C4-2B (cell line): ENCODE results near the gene SPRR3.

Source experiments
- ZFX ChIP-seq: fragments of 450-650 bp; IDR thresholded peaks from 2 replicates; pipeline ENCODE4 v1.6.1; 2017
- TF ChIP-seq, protein P1 (sequence below): fragments of 450-650 bp; conservative IDR thresholded peaks from 2 replicates; pipeline ENCODE4 v1.5.1; 2017; ENCODE audit warnings: mild to moderate bottlenecking

DNA sequence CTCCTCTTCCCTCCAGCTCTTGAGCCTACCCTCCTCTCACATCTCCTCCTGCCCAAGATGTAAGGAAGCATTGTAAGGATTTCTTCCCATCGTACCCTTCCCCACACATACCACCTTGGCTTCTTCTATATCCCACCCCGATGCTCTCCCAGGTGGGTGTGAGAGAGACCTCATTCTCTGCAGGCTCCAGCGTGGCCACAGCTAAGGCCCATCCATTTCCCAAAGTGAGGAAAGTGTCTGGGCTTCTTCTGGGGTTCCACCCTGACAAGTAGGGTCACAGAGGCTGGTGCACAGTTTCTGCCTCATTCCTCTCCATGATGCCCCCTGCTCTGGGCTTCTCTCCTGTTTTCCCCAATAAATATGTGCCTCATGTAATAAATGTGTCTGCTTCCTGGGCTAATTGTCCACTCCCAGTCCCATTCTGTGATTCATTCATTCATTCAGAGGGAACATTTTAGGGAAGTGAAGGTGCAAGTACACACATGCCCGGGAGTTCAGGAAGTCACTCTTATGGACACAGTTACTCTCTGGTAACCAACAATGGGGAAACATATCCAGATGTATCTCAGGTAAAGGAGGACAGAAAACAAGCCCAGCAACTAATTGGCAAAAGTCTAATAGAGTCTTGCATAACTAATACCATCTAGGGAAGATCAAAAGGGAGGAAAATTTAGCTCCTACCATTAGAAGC lies 29.2 kb upstream of the SPRR3 start:
- TF ChIP-seq, protein P1, sequence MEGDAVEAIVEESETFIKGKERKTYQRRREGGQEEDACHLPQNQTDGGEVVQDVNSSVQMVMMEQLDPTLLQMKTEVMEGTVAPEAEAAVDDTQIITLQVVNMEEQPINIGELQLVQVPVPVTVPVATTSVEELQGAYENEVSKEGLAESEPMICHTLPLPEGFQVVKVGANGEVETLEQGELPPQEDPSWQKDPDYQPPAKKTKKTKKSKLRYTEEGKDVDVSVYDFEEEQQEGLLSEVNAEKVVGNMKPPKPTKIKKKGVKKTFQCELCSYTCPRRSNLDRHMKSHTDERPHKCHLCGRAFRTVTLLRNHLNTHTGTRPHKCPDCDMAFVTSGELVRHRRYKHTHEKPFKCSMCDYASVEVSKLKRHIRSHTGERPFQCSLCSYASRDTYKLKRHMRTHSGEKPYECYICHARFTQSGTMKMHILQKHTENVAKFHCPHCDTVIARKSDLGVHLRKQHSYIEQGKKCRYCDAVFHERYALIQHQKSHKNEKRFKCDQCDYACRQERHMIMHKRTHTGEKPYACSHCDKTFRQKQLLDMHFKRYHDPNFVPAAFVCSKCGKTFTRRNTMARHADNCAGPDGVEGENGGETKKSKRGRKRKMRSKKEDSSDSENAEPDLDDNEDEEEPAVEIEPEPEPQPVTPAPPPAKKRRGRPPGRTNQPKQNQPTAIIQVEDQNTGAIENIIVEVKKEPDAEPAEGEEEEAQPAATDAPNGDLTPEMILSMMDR, result no peak
- no peak for TF ChIP-seq ZFX
